ENCODE results near the gene ZNF304.

The ZNF304 gene

DNA sequence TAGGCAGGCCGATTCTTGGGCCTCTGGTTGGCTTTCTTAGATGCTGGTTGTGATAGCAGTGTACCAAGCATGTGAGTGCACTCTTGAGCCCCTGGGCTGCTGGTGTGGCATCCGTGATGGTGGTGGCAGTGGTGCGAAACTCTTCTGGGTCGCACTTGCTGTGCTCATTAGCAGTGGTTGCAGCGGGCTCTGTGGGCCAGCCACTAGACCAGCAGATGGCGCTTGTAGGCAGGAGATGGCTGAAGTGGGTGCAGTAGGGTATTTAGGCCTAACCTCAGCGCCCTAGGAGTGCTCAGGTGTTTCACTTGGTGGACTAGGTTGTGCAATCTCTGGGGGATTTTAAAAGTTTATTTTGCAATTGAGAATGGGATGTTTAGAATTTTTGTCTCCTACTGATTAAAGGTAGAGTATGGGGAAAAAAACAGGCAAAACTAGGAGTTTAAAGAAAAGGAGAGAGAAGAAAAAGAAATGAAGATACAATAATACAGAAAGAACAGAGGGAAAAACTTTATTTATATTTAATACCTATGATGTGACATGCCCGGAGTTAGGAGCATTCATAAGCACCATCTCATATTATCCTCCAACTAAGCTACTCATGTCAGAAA is 55.5 kb downstream of the ZNF304 start:
- no peak overlapping the region for H3K4me3 ChIP-seq (ENCODE audit: low read depth, low read length)
- no peak for DNase-seq (ENCODE audit: low read depth)
